HG03139 (cell line): ENCODE data around the gene DACT1.

Experiments used
- ATAC-seq: cut with Tn5 transposase; IDR thresholded peaks from one replicate; pipeline ENCODE4 v1.9.1; 2021; ENCODE audit not compliant: unreplicated experiment

The DACT1 gene

GRCh38 chr14:58635091-58635830, 2.5 kb upstream of the DACT1 start:
- ATAC-seq = no peak

GRCh38 chr14:58636129-58636528, 1.6 kb upstream of the DACT1 start:
- no peak for ATAC-seq

- no peak for ATAC-seq
Observed at GRCh38 chr14:58637040-58637390, 747 bp upstream of the DACT1 start.

- ATAC-seq = peak; percentile 18
Observed at GRCh38 chr14:58638231-58639197, 752 bp downstream of the DACT1 start.

GRCh38 chr14:58639198-58639565, 1.4 kb downstream of the DACT1 start:
- ATAC-seq = no peak

- ATAC-seq = no peak
Observed at GRCh38 chr14:58639842-58640484, 2.2 kb downstream of the DACT1 start.

- no peak for ATAC-seq
Observed at GRCh38 chr14:58640959-58641358, 3.2 kb downstream of the DACT1 start.

- ATAC-seq = no peak
Observed at GRCh38 chr14:58641509-58641908, 3.7 kb downstream of the DACT1 start.

GRCh38 chr14:58643366-58643765, 5.6 kb downstream of the DACT1 start:
- ATAC-seq = no peak

- no peak for ATAC-seq
Observed at GRCh38 chr14:58645641-58646040, 7.9 kb downstream of the DACT1 start.

GRCh38 chr14:58646479-58646878, 8.7 kb downstream of the DACT1 start:
- ATAC-seq = no peak

- ATAC-seq = no peak
Observed at GRCh38 chr14:58647777-58648176, 10.0 kb downstream of the DACT1 start.

- ATAC-seq = no peak
Observed at GRCh38 chr14:58650857-58651256, 13.1 kb downstream of the DACT1 start.

- no peak for ATAC-seq
Observed at GRCh38 chr14:58656671-58657411, 19.1 kb downstream of the DACT1 start.

GRCh38 chr14:58659061-58659460, 21.3 kb downstream of the DACT1 start:
- ATAC-seq = no peak

GRCh38 chr14:58659846-58660245, 22.1 kb downstream of the DACT1 start:
- ATAC-seq = no peak

- ATAC-seq = no peak
Observed at GRCh38 chr14:58660407-58660806, 22.6 kb downstream of the DACT1 start.

GRCh38 chr14:58662018-58662417, 24.3 kb downstream of the DACT1 start:
- no peak for ATAC-seq

GRCh38 chr14:58662759-58663158, 25.0 kb downstream of the DACT1 start:
- ATAC-seq = no peak

- ATAC-seq = no peak
Observed at GRCh38 chr14:58663494-58664111, 25.8 kb downstream of the DACT1 start.
